NT2/D1 (cell line): ENCODE data around the gene APAF1.

ENCODE experiments used
- YY1 ChIP-seq: IDR thresholded peaks from 2 replicates; pipeline ENCODE4 v1.6.1; 2011; ENCODE audit not compliant: insufficient read length, insufficient read depth
- ZNF274 ChIP-seq: IDR thresholded peaks from 2 replicates; pipeline ENCODE4 v1.6.1; 2011; ENCODE audit warnings: mild to moderate bottlenecking, low read depth, low read length

DNA sequence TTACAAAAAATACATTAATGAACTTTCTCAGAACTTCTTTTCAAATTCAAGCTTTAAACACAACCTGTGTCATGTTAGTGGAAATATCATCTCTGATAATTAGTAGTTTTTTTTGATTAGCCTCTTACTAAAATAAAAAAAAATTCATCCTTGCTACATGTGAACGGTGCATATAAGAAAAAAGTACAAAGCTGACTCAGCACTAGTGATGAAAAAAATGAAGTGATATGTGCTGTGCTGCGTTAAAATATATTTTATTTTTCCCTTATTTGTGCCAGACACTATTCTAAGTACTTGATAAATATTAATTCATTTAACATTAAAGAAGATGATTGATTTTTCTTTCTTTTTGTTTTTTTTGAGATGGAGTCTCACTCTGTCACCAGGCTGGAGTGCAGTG, 8.0 kb upstream of the APAF1 start:
- TF ChIP-seq YY1 (no peak), ZNF274 (no peak)
